ENCODE results near the gene CITED2.

The CITED2 gene

DNA sequence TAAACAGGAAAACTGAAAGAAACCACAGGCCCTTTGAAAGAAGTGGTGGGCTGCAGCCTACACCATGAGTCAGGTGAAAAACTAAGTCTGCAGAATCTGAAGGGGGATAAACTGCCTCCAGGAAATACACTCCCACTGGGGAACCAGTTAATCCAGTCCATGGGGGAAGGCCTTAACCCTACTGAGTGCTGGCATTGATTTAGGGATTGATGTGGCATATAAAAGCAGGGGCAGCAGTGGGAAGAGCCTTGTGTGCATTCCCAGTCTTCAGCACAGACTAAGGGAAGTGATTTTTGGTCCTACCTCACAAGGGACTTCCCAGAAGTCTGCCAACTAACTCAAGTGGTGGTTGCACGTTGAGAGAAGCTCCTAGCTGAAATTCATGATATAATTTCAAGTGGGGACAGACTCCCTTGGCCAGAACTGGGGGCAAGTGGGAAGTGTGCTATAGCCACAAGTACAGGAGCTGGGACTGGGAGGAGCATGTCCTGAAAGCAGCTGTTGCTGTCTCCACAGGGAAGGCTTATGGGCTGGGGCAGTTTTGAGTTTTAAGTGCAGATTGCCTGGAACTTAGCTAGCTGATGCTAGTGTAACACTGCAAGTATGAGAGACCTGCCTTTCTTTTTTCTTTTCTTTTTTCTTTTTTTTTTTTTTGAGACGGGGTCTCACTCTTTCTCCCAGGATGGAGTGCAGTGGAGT, 31.2 kb downstream of the CITED2 start:
- DNase-seq (ENCODE audit: low read depth), result no peak
- TF ChIP-seq, protein P1, sequence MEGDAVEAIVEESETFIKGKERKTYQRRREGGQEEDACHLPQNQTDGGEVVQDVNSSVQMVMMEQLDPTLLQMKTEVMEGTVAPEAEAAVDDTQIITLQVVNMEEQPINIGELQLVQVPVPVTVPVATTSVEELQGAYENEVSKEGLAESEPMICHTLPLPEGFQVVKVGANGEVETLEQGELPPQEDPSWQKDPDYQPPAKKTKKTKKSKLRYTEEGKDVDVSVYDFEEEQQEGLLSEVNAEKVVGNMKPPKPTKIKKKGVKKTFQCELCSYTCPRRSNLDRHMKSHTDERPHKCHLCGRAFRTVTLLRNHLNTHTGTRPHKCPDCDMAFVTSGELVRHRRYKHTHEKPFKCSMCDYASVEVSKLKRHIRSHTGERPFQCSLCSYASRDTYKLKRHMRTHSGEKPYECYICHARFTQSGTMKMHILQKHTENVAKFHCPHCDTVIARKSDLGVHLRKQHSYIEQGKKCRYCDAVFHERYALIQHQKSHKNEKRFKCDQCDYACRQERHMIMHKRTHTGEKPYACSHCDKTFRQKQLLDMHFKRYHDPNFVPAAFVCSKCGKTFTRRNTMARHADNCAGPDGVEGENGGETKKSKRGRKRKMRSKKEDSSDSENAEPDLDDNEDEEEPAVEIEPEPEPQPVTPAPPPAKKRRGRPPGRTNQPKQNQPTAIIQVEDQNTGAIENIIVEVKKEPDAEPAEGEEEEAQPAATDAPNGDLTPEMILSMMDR (conservative IDR thresholded peaks at IDR 0.05; ENCODE audit: control insufficient read depth, insufficient read depth, low read depth, low read length), result no peak
- no peak overlapping the region for H3K4me3 ChIP-seq (ENCODE audit: control insufficient read depth, low read depth, low read length)

- no peak for DNase-seq (ENCODE audit: low read depth)
- H3K4me3 ChIP-seq (ENCODE audit: control insufficient read depth, low read depth, low read length), result no peak overlapping the region
- TF ChIP-seq, protein P1 (conservative IDR thresholded peaks at IDR 0.05; ENCODE audit: control insufficient read depth, insufficient read depth, low read depth, low read length), result no peak
Measured at GRCh38 chr6:139341060-139341459, 33.4 kb downstream of the CITED2 start.

GRCh38 chr6:139338795-139339194, 35.7 kb downstream of the CITED2 start:
- TF ChIP-seq, protein P1 (conservative IDR thresholded peaks at IDR 0.05; ENCODE audit: control insufficient read depth, insufficient read depth, low read depth, low read length), result no peak
- peak; percentile 84 for DNase-seq (ENCODE audit: low read depth)
- no peak overlapping the region for H3K4me3 ChIP-seq (ENCODE audit: control insufficient read depth, low read depth, low read length)

- no peak overlapping the region for H3K4me3 ChIP-seq (ENCODE audit: control insufficient read depth, low read depth, low read length)
- TF ChIP-seq, protein P1 (conservative IDR thresholded peaks at IDR 0.05; ENCODE audit: control insufficient read depth, insufficient read depth, low read depth, low read length), result no peak
- no peak for DNase-seq (ENCODE audit: low read depth)
Measured at GRCh38 chr6:139337830-139338229, 36.6 kb downstream of the CITED2 start.

- H3K4me3 ChIP-seq (ENCODE audit: control insufficient read depth, low read depth, low read length), result no peak overlapping the region
- TF ChIP-seq, protein P1 (conservative IDR thresholded peaks at IDR 0.05; ENCODE audit: control insufficient read depth, insufficient read depth, low read depth, low read length), result no peak
- no peak for DNase-seq (ENCODE audit: low read depth)
Measured at GRCh38 chr6:139337001-139337400, 37.4 kb downstream of the CITED2 start.

GRCh38 chr6:139336488-139336887, 38.0 kb downstream of the CITED2 start:
- DNase-seq (ENCODE audit: low read depth), result peak; percentile 38
- no peak overlapping the region for H3K4me3 ChIP-seq (ENCODE audit: control insufficient read depth, low read depth, low read length)
- TF ChIP-seq, protein P1 (conservative IDR thresholded peaks at IDR 0.05; ENCODE audit: control insufficient read depth, insufficient read depth, low read depth, low read length), result no peak

All from fibroblast of mammary gland (primary cell).